ENCODE data around the gene NBPF4.
"Not testable (repeated sequence)": the region's sequence is repeated elsewhere in the genome, so short reads cannot be mapped to it uniquely, and the experiment has no call there.

Gene NBPF4

GRCh38 chr1:108223226-108223625 is 20.6 kb downstream of the NBPF4 start:
- H3K27ac ChIP-seq; H3K36me3 ChIP-seq; H3K4me1 ChIP-seq (ENCODE audit: control insufficient read depth in 1 of 2, insufficient read depth in 1 of 2, low read depth in 1 of 2, low read length in 1 of 2); H3K27me3 ChIP-seq; H3K4me3 ChIP-seq (ENCODE audit: low read depth in 1 of 2, low read length in 1 of 2); H3K9me3 ChIP-seq: not testable (repeated sequence)

- not testable (repeated sequence) for H3K4me1 ChIP-seq (ENCODE audit: control insufficient read depth in 1 of 2, insufficient read depth in 1 of 2, low read depth in 1 of 2, low read length in 1 of 2); H3K4me3 ChIP-seq (ENCODE audit: low read depth in 1 of 2, low read length in 1 of 2); H3K36me3 ChIP-seq; H3K9me3 ChIP-seq; H3K27ac ChIP-seq
- H3K27me3 ChIP-seq: peaks cover 20% of the 10 kb centered on the region
These were observed 26.2 kb downstream of the NBPF4 start for GRCh38 chr1:108217515-108218174.

- H3K4me3 ChIP-seq (ENCODE audit: low read depth in 1 of 2, low read length in 1 of 2); H3K27ac ChIP-seq; H3K9me3 ChIP-seq; H3K4me1 ChIP-seq (ENCODE audit: control insufficient read depth in 1 of 2, insufficient read depth in 1 of 2, low read depth in 1 of 2, low read length in 1 of 2); H3K36me3 ChIP-seq: not testable (repeated sequence)
- H3K27me3 ChIP-seq: peaks cover 26% of the 10 kb centered on the region
These were observed 26.9 kb downstream of the NBPF4 start for GRCh38 chr1:108217007-108217406.

GRCh38 chr1:108216028-108216890 is 27.6 kb downstream of the NBPF4 start:
- not testable (repeated sequence) for H3K9me3 ChIP-seq; H3K36me3 ChIP-seq; H3K4me3 ChIP-seq (ENCODE audit: low read depth in 1 of 2, low read length in 1 of 2); H3K27ac ChIP-seq; H3K4me1 ChIP-seq (ENCODE audit: control insufficient read depth in 1 of 2, insufficient read depth in 1 of 2, low read depth in 1 of 2, low read length in 1 of 2)
- H3K27me3 ChIP-seq: peaks cover 34% of the 10 kb centered on the region

GRCh38 chr1:108214641-108215465 is 29.0 kb downstream of the NBPF4 start:
- H3K27me3 ChIP-seq: peaks cover 36% of the 10 kb centered on the region
- H3K9me3 ChIP-seq; H3K4me1 ChIP-seq (ENCODE audit: control insufficient read depth in 1 of 2, insufficient read depth in 1 of 2, low read depth in 1 of 2, low read length in 1 of 2); H3K36me3 ChIP-seq; H3K4me3 ChIP-seq (ENCODE audit: low read depth in 1 of 2, low read length in 1 of 2); H3K27ac ChIP-seq: not testable (repeated sequence)
- peak; percentile 17 for TF ChIP-seq CTCF (IDR thresholded peaks at IDR 0.05)

- Histone ChIP-seq H3K36me3 (no peaks in the 10 kb centered on the region), H3K9me3 (no peaks in the 10 kb centered on the region), H3K27ac (no peak overlapping the region), H3K27me3 (peaks cover 29% of the 10 kb centered on the region), H3K4me3 (ENCODE audit: low read depth in 1 of 2, low read length in 1 of 2) (no peak overlapping the region), H3K4me1 (ENCODE audit: control insufficient read depth in 1 of 2, insufficient read depth in 1 of 2, low read depth in 1 of 2, low read length in 1 of 2) (no peaks in the 10 kb centered on the region)
- no peak for TF ChIP-seq CTCF (IDR thresholded peaks at IDR 0.05)
These were observed 32.9 kb downstream of the NBPF4 start for GRCh38 chr1:108211014-108211413.

- H3K27me3 ChIP-seq: peaks cover 34% of the 10 kb centered on the region
- H3K4me1 ChIP-seq (ENCODE audit: control insufficient read depth in 1 of 2, insufficient read depth in 1 of 2, low read depth in 1 of 2, low read length in 1 of 2): no peaks in the 10 kb centered on the region
- H3K27ac ChIP-seq: no peak overlapping the region
- no peak overlapping the region for H3K4me3 ChIP-seq (ENCODE audit: low read depth in 1 of 2, low read length in 1 of 2)
- H3K9me3 ChIP-seq: no peaks in the 10 kb centered on the region
- no peaks in the 10 kb centered on the region for H3K36me3 ChIP-seq
- TF ChIP-seq CTCF (IDR thresholded peaks at IDR 0.05): no peak
These were observed 34.3 kb downstream of the NBPF4 start for GRCh38 chr1:108209456-108210108.
